Neural progenitor cell (in vitro differentiated cells): ENCODE data around the gene CD9.
A peak's percentile ranks its signal among the peaks of the same experiment; 100 is the strongest.

Experiments used
- CTCF ChIP-seq: fragments of 200-600 bp; sonication (generic); IDR thresholded peaks from 2 replicates; pipeline ENCODE4 v1.5.1; 2017; ENCODE audit warnings: antibody characterized with exemption, mild to moderate bottlenecking
- EZH2 ChIP-seq: fragments of 200-600 bp; sonication (generic); IDR thresholded peaks from 2 replicates; pipeline ENCODE4 v1.6.1; 2017; ENCODE audit warnings: antibody characterized with exemption, mild to moderate bottlenecking, moderate library complexity
- EZH2phosphoT487 ChIP-seq: fragments of 200-600 bp; sonication (generic); IDR thresholded peaks from 2 replicates; pipeline ENCODE4 v1.6.1; 2017; ENCODE audit warnings: antibody characterized with exemption

GRCh38 chr12:6178981-6179761 lies 21.0 kb upstream of the CD9 start:
- peak; percentile 27 for TF ChIP-seq CTCF
- no peak for TF ChIP-seq EZH2
- no peak for TF ChIP-seq EZH2phosphoT487
